K562 (cell line): ENCODE measurements around the gene CSNK1D. TPM values are rescaled to one million over a fixed set of nuclear protein-coding genes. Genes with fewer than 3 reads are reported as not detected.
A peak's percentile ranks its signal among the peaks of the same experiment; 100 is the strongest.

Experiments
- CSDE1 ChIP-seq, 2 experiments: fragments of 450-650 bp; IDR thresholded peaks; 2 replicates each; pipeline ENCODE4 v1.6.1; 2016; ENCODE audit warnings: mild to moderate bottlenecking in 1 of 2
- HEY1 ChIP-seq: fragments of 250-450 bp; sonication (Bioruptor Pico); IDR thresholded peaks from 2 replicates; pipeline ENCODE4 v1.5.0; 2020; ENCODE audit warnings: mild to moderate bottlenecking, moderate library complexity, borderline replicate concordance
- HOXB6 ChIP-seq: fragments of 250-450 bp; sonication (Bioruptor Pico); IDR thresholded peaks from 2 replicates; pipeline ENCODE4 v1.5.1; 2022; ENCODE audit warnings: mild to moderate bottlenecking, borderline replicate concordance
- KLF16 ChIP-seq: IDR thresholded peaks from 2 replicates; pipeline ENCODE4 v1.6.1; 2016; ENCODE audit warnings: antibody characterized with exemption
- SPI1 ChIP-seq: IDR thresholded peaks from 2 replicates; pipeline ENCODE4 v1.6.1; 2011; ENCODE audit warnings: low read depth, low read length, control low read depth, borderline replicate concordance
- ZBTB1 ChIP-seq: sonication (generic); formaldehyde crosslinking; IDR thresholded peaks from 2 replicates; pipeline ENCODE4 v1.8.1; 2023; ENCODE audit warnings: missing genetic modification reagents, low read depth, mild to moderate bottlenecking, borderline replicate concordance
- ZNF217 ChIP-seq: sonication (generic); formaldehyde crosslinking; IDR thresholded peaks from 2 replicates; pipeline ENCODE4 v1.8.0; 2022; ENCODE audit warnings: mild to moderate bottlenecking, missing genetic modification reagents
- ZNF274 ChIP-seq: IDR thresholded peaks from 2 replicates; pipeline ENCODE4 v1.6.1; 2011; ENCODE audit warnings: low read depth, mild to moderate bottlenecking, low read length, moderate library complexity, borderline replicate concordance
- ZNF431 ChIP-seq: sonication (generic); formaldehyde crosslinking; IDR thresholded peaks from 2 replicates; pipeline ENCODE4 v1.8.0; 2022; ENCODE audit warnings: mild to moderate bottlenecking, missing genetic modification reagents
- polyA plus RNA-seq, 8 experiments: library from polyadenylated mRNA; depleted of rRNA in 4 of 8; stranded (reverse) in 5 of 8; unstranded in 3 of 8; fragments of >200 nt; fragmentation: Nextera tagmentation in 2 of 8; fragmentation: Illumina TruSeq in 1 of 8; extraction: Ambion mirVana in 2 of 8; extraction: Trizol in 1 of 8; gene quantifications; 2 replicates each; pipeline versions ENCODE4 v1.2.1 to v1.2.3, GENCODE V29; 2011 to 2014; ENCODE audit warnings: inconsistent platforms in 1 of 8, missing spikeins in 1 of 8
- total RNA-seq, 7 experiments: library from RNA; depleted of rRNA in 6 of 7; stranded (reverse); fragments of >200 nt in 6 of 7; fragmentation: Illumina TruSeq in 2 of 7; extraction: Trizol in 2 of 7; gene quantifications; 2 replicates each; pipeline versions ENCODE4 v1.2.1 to v1.2.3, GENCODE V29; 2011 to 2021; ENCODE audit warnings: low replicate concordance in 1 of 7
- TF ChIP-seq, protein P1 (sequence below): sonication (generic); formaldehyde crosslinking; IDR thresholded peaks from 2 replicates; pipeline ENCODE4 v1.9.0; 2022; ENCODE audit warnings: mild to moderate bottlenecking, missing genetic modification reagents
- TF ChIP-seq, protein P2 (sequence below): fragments of 250-450 bp; sonication (Bioruptor Pico); IDR thresholded peaks from 2 replicates; pipeline ENCODE4 v1.5.0; 2020; ENCODE audit warnings: mild to moderate bottlenecking, borderline replicate concordance
- TF ChIP-seq, protein P3 (sequence below): fragments of 450-650 bp; formaldehyde crosslinking; IDR thresholded peaks from 2 replicates; pipeline ENCODE4 v1.4.0; 2022; ENCODE audit warnings: mild to moderate bottlenecking, moderate library complexity
- TF ChIP-seq, protein P4 (sequence below), 3 experiments: fragments of 200-800 bp in 1 of 3; sonication (Bioruptor generic) in 1 of 3; sonication (generic) in 1 of 3; formaldehyde crosslinking in 1 of 3; IDR thresholded peaks; 2 replicates each; pipeline versions ENCODE4 v1.6.1 to v1.8.0; 2016 to 2022; ENCODE audit warnings: mild to moderate bottlenecking in 2 of 3, missing compliant biosample characterization in 2 of 3, missing genetic modification characterization in 2 of 3, missing genetic modification reagents in 1 of 3
- TF ChIP-seq, protein P5 (sequence below): fragments of 250-450 bp; sonication (Bioruptor Pico); IDR thresholded peaks from 2 replicates; pipeline ENCODE4 v1.4.0; 2020; ENCODE audit warnings: borderline replicate concordance
- TF ChIP-seq, protein P6 (sequence below): fragments of 450-650 bp; formaldehyde crosslinking; IDR thresholded peaks from 2 replicates; pipeline ENCODE4 v1.4.0; 2020; ENCODE audit warnings: mild to moderate bottlenecking, moderate library complexity
- TF ChIP-seq, protein P7 (sequence below): fragments of 200-400 bp; formaldehyde crosslinking; IDR thresholded peaks from 2 replicates; pipeline ENCODE4 v1.6.1; 2017; ENCODE audit warnings: mild to moderate bottlenecking, low read depth, low read length, moderate library complexity

The CSNK1D gene
- total and polyA plus RNA-seq, 9 of the 15 experiments (the other 6 are each of a cell fraction or from before 2014, with no cell fraction given): 6.5 to 133 (median 41.3) TPM

DNA sequence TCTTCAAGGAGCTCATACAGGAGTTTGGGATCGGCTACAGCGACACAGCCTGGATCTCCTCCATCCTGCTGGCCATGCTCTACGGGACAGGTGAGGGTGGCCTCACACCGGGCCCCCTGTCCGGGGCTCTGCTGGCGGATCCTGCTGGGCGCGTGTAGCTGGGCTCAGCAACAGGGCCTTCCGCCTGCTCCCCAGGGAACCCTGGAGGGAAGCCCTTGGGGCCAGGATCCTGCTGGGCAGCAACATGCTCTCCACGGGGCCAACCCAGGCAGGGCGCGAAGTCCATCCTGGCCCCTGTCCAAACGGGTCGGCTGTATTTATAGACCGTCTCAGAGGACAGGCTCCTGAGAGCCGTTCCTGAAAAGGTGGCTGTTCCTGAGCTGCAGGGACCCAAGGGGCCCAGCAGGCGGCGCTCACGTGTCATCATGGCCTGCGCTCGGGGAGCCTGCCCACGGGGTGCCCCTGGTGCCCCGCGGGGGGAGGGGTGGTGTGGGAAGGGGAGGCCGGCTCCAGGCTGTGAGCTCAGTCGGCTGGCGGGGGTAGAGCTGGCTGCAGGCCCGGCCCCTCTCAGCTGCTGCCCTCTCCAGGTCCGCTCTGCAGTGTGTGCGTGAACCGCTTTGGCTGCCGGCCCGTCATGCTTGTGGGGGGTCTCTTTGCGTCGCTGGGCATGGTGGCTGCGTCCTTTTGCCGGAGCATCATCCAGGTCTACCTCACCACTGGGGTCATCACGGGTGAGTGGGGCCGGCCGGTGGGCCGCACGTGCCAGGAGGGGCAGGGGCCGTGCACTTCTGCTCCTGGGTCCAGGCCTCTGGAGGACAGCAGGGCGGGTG, 37.1 kb downstream of the CSNK1D start (continued):
- TF ChIP-seq, protein P1, sequence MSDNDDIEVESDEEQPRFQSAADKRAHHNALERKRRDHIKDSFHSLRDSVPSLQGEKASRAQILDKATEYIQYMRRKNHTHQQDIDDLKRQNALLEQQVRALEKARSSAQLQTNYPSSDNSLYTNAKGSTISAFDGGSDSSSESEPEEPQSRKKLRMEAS (CRISPR knock-in tag): no peak
- TF ChIP-seq, protein P2, sequence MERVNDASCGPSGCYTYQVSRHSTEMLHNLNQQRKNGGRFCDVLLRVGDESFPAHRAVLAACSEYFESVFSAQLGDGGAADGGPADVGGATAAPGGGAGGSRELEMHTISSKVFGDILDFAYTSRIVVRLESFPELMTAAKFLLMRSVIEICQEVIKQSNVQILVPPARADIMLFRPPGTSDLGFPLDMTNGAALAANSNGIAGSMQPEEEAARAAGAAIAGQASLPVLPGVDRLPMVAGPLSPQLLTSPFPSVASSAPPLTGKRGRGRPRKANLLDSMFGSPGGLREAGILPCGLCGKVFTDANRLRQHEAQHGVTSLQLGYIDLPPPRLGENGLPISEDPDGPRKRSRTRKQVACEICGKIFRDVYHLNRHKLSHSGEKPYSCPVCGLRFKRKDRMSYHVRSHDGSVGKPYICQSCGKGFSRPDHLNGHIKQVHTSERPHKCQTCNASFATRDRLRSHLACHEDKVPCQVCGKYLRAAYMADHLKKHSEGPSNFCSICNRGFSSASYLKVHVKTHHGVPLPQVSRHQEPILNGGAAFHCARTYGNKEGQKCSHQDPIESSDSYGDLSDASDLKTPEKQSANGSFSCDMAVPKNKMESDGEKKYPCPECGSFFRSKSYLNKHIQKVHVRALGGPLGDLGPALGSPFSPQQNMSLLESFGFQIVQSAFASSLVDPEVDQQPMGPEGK (CRISPR knock-in tag): no peak
- no peak for TF ChIP-seq ZNF274
- no peak for TF ChIP-seq HEY1
- no peak for TF ChIP-seq ZNF431 (CRISPR knock-in tag)
- TF ChIP-seq, protein P3, sequence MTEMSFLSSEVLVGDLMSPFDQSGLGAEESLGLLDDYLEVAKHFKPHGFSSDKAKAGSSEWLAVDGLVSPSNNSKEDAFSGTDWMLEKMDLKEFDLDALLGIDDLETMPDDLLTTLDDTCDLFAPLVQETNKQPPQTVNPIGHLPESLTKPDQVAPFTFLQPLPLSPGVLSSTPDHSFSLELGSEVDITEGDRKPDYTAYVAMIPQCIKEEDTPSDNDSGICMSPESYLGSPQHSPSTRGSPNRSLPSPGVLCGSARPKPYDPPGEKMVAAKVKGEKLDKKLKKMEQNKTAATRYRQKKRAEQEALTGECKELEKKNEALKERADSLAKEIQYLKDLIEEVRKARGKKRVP: no peak
- no peak for TF ChIP-seq HOXB6
- TF ChIP-seq KLF16: peak; percentile 50; the same call in 1 of the 2 replicates
- no peak; the same call in 1 of the 2 replicates for TF ChIP-seq ZBTB1
- no peak for TF ChIP-seq SPI1
- TF ChIP-seq, protein P4, sequence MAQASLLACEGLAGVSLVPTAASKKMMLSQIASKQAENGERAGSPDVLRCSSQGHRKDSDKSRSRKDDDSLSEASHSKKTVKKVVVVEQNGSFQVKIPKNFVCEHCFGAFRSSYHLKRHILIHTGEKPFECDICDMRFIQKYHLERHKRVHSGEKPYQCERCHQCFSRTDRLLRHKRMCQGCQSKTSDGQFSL (CRISPR knock-in tag; IDR thresholded peaks at IDR 0.05): peak; percentile 68
- TF ChIP-seq, protein P4 (tag; IDR thresholded peaks at IDR 0.05): no peak
- TF ChIP-seq, protein P5, sequence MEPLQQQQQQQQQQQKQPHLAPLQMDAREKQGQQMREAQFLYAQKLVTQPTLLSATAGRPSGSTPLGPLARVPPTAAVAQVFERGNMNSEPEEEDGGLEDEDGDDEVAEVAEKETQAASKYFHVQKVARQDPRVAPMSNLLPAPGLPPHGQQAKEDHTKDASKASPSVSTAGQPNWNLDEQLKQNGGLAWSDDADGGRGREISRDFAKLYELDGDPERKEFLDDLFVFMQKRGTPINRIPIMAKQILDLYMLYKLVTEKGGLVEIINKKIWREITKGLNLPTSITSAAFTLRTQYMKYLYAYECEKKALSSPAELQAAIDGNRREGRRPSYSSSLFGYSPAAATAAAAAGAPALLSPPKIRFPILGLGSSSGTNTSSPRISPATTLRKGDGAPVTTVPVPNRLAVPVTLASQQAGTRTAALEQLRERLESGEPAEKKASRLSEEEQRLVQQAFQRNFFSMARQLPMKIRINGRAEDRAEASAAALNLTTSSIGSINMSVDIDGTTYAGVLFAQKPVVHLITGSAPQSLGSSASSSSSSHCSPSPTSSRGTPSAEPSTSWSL (CRISPR knock-in tag): no peak
- no peak for TF ChIP-seq CSDE1 (IDR thresholded peaks at IDR 0.05)
- TF ChIP-seq, protein P6, sequence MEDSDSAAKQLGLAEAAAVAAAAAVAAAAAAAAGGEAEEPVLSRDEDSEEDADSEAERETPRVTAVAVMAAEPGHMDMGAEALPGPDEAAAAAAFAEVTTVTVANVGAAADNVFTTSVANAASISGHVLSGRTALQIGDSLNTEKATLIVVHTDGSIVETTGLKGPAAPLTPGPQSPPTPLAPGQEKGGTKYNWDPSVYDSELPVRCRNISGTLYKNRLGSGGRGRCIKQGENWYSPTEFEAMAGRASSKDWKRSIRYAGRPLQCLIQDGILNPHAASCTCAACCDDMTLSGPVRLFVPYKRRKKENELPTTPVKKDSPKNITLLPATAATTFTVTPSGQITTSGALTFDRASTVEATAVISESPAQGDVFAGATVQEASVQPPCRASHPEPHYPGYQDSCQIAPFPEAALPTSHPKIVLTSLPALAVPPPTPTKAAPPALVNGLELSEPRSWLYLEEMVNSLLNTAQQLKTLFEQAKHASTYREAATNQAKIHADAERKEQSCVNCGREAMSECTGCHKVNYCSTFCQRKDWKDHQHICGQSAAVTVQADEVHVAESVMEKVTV (CRISPR knock-in tag): peak; percentile 87
- TF ChIP-seq, protein P7, sequence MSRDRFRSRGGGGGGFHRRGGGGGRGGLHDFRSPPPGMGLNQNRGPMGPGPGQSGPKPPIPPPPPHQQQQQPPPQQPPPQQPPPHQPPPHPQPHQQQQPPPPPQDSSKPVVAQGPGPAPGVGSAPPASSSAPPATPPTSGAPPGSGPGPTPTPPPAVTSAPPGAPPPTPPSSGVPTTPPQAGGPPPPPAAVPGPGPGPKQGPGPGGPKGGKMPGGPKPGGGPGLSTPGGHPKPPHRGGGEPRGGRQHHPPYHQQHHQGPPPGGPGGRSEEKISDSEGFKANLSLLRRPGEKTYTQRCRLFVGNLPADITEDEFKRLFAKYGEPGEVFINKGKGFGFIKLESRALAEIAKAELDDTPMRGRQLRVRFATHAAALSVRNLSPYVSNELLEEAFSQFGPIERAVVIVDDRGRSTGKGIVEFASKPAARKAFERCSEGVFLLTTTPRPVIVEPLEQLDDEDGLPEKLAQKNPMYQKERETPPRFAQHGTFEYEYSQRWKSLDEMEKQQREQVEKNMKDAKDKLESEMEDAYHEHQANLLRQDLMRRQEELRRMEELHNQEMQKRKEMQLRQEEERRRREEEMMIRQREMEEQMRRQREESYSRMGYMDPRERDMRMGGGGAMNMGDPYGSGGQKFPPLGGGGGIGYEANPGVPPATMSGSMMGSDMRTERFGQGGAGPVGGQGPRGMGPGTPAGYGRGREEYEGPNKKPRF: no peak
- TF ChIP-seq ZNF217 (CRISPR knock-in tag): no peak
